CD4-positive, CD25-positive, alpha-beta regulatory T cell (primary cell): ENCODE measurements around the gene TAL1. TPM values are rescaled to one million over a fixed set of nuclear protein-coding genes. Genes with fewer than 3 reads are reported as not detected.

Experiments used
- ATAC-seq, 2 donors: fragments of 150-1000 bp; cut with Tn5 transposase; one replicate each; pipeline ENCODE4 v1.10.0; 2021; ENCODE audit warnings: low read depth in 2 of 2, moderate number of reproducible peaks in 2 of 2, moderate library complexity in 1 of 2
- DNase-seq, 3 donors: peaks; one replicate each; pipeline versions ENCODE4 v3.0.0 to v3.0.0-alpha.2; 2012 to 2022; ENCODE audit warnings: mixed read lengths in 1 of 3
- H3K27ac ChIP-seq: one replicate; pipeline ENCODE4 v1.7.0; 2013; ENCODE audit warnings: mild to moderate bottlenecking, low read length; ENCODE audit not compliant: insufficient read depth, poor library complexity, severe bottlenecking
- H3K27me3 ChIP-seq: one replicate; pipeline ENCODE4 v1.7.0; 2013; ENCODE audit warnings: low read length; ENCODE audit not compliant: control insufficient read depth, insufficient read depth
- H3K36me3 ChIP-seq: one replicate; pipeline ENCODE4 v1.7.0; 2013; ENCODE audit warnings: mild to moderate bottlenecking, low read length, moderate library complexity; ENCODE audit not compliant: control insufficient read depth, insufficient read depth
- H3K4me1 ChIP-seq: 2 replicates; pipeline ENCODE4 v1.7.0; 2013; ENCODE audit warnings: mild to moderate bottlenecking, low read length; ENCODE audit not compliant: insufficient read depth, control insufficient read depth, poor library complexity, severe bottlenecking
- H3K4me3 ChIP-seq: one replicate; pipeline ENCODE4 v1.7.0; 2013; ENCODE audit warnings: low read depth, mild to moderate bottlenecking, low read length, moderate library complexity
- H3K9me3 ChIP-seq, 2 experiments: 1 replicate in 1 of 2; 2 replicates in 1 of 2; pipeline ENCODE4 v1.7.0; 2013; ENCODE audit warnings: low read length in 2 of 2, mild to moderate bottlenecking in 1 of 2, moderate library complexity in 1 of 2; ENCODE audit not compliant: control insufficient read depth in 2 of 2
- H3K27ac Mint-ChIP-seq, 3 donors: one replicate each; pipeline ENCODE4 v1.8.0; 2020 to 2022; ENCODE audit warnings: mild to moderate bottlenecking in 3 of 3, mixed read lengths in 3 of 3, moderate library complexity in 2 of 3
- H3K27me3 Mint-ChIP-seq: one replicate; pipeline ENCODE4 v1.8.0; 2022; ENCODE audit warnings: mild to moderate bottlenecking, mixed read lengths
- H3K36me3 Mint-ChIP-seq: one replicate; pipeline ENCODE4 v1.8.0; 2020; ENCODE audit warnings: mixed read lengths
- H3K4me1 Mint-ChIP-seq, 4 donors: one replicate each; pipeline ENCODE4 v1.8.0; 2020 to 2022; ENCODE audit warnings: mixed read lengths in 4 of 4, mild to moderate bottlenecking in 1 of 4
- H3K4me3 Mint-ChIP-seq, 4 donors: one replicate each; pipeline ENCODE4 v1.8.0; 2020 to 2022; ENCODE audit warnings: mild to moderate bottlenecking in 4 of 4, mixed read lengths in 4 of 4, moderate library complexity in 3 of 4
- H3K9me3 Mint-ChIP-seq, 7 donors: one replicate each; pipeline ENCODE4 v1.8.0; 2020 to 2022; ENCODE audit warnings: mixed read lengths in 7 of 7, mild to moderate bottlenecking in 3 of 7, moderate library complexity in 2 of 7
- polyA plus RNA-seq, 4 donors: library from polyadenylated mRNA; unstranded; fragments of 300-500 nt; fragmentation: Illumina TruSeq; gene quantifications; one replicate each; pipeline ENCODE4 v1.2.3, GENCODE V29; 2021
- total RNA-seq: library from RNA; stranded (reverse); gene quantifications from one replicate; pipeline ENCODE4 v1.2.3, GENCODE V29; 2022

The TAL1 gene
- total and polyA plus RNA-seq, 5 donors from 2014 or later: 4.4 TPM; not detected in 4

DNA sequence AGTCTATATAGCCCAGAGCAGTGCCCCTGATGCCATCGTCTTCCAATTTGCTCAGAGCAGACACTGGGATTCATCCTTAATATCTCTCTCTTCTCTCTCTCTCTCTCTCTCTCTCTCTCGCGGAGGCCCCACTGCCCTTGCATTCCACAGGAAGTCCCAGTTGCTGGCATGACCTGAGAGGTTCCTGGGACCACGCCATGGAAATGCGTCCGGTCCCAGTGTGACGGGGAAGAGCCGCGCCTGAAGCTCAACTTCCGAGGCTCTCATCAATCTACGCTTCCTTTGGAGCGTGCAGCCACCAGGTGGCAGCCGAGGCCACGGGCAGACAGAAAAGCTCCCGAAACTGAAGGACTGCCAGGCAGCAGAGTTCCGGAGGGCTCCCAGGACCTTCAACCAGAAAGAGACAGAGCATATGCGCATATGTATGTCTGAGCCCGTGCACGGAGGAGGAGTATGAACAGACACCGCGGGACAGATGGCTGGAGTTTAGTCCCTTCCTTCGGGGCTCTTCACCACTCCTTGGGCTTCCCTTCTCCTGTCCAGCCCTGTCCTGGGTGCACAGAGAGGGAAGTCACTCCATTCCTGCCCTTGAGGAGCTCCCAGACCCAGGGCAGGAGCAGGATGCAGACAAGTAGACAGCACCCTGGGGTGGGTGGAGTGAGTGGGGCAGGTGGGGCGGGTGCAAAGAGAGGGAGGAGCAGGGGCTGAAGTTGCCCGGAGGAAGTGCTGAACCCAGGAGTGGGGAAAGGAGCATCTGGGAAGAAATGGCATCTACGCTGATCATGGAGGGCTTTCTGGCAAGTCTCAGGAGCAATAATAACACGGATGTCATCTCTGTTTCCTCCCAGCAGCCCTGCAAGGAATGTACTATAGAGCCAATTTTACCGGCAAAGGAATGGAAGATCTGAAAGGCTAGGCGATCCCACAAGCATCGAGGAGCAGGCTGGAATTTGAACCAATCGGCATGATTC, 52.7 kb downstream of the TAL1 start:
- Mint-ChIP-seq H3K27ac (peak overlapping the region in 2 of 3 donors; percentile 19 to 68), H3K9me3 (peaks cover 0 to 2% (median 0%) of the 10 kb centered on the region in 7 donors), H3K27me3 (peaks cover 20% of the 10 kb centered on the region), H3K36me3 (peaks cover 4% of the 10 kb centered on the region), H3K4me3 (peak overlapping the region; percentile 17 to 89 (median 83)), H3K4me1 (peaks cover 0 to 23% (median 8%) of the 10 kb centered on the region in 4 donors)
- ATAC-seq (peak; percentile 63 to 70), DNase-seq (peak; percentile 44 to 78 (median 56))
- H3K9me3 ChIP-seq: no peaks in the 10 kb centered on the region
- no peak overlapping the region for H3K27ac ChIP-seq
- peak overlapping the region; percentile 66 for H3K4me3 ChIP-seq
- H3K4me1 ChIP-seq: peaks cover 8% of the 10 kb centered on the region
- no peaks in the 10 kb centered on the region for H3K36me3 ChIP-seq
- H3K27me3 ChIP-seq: peaks cover 10% of the 10 kb centered on the region

DNA sequence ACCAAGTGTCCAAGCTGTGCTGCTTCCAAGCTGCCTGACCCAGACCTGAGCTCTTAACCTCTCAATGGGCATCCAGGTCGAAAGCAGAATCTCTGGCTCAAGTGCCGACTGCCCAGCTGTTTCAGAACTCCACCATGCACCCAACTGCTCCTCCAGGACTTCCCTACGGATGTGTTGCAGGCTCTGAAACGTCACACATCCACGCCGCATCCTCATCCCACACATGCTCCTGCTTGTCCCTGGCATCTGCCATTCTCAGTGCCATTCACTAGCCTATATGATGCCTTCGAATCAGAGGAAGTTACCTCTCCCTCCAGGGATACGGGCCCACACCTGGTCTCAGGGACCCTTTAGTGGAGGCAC, 53.4 kb downstream of the TAL1 start:
- Mint-ChIP-seq H3K27ac (peak overlapping the region in 1 of 3 donors; percentile 19), H3K4me3 (peak overlapping the region in 3 of 4 donors; percentile 3 to 80 (median 17)), H3K27me3 (peaks cover 26% of the 10 kb centered on the region), H3K4me1 (peaks cover 0 to 23% (median 8%) of the 10 kb centered on the region in 4 donors), H3K9me3 (peaks cover 0 to 2% (median 0%) of the 10 kb centered on the region in 7 donors), H3K36me3 (peaks cover 4% of the 10 kb centered on the region)
- DNase-seq (no peak), ATAC-seq (no peak)
- Histone ChIP-seq H3K27me3 (peaks cover 10% of the 10 kb centered on the region), H3K27ac (no peak overlapping the region), H3K9me3 (no peaks in the 10 kb centered on the region), H3K4me3 (no peak overlapping the region), H3K36me3 (no peaks in the 10 kb centered on the region), H3K4me1 (peaks cover 8% of the 10 kb centered on the region)

DNA sequence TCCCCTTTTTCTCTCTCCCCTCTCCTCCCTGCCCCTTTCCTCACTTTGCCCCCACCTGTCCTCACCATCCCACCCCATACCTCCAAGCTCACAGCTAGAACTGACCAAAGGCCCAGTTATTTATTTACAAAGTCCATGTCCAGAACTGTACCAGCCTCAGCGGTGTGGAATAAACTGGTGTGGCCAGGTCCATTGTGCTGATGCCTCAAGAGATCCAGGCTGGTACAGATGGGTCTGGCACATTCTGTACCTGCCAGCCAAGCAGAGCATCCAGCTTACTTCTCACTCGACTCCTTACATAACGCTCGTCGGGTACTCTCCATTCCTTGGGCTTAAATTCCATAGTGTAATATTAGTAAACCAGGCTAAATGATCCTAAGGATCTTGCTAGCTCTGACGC, 54.0 kb downstream of the TAL1 start:
- H3K27me3 ChIP-seq: peaks cover 12% of the 10 kb centered on the region
- H3K36me3 ChIP-seq: no peaks in the 10 kb centered on the region
- DNase-seq (no peak), ATAC-seq (no peak)
- Mint-ChIP-seq H3K36me3 (peaks cover 4% of the 10 kb centered on the region), H3K9me3 (peaks cover 0 to 2% (median 0%) of the 10 kb centered on the region in 7 donors), H3K4me3 (no peak overlapping the region), H3K27me3 (peaks cover 26% of the 10 kb centered on the region), H3K27ac (no peak overlapping the region), H3K4me1 (peaks cover 0 to 22% (median 8%) of the 10 kb centered on the region in 4 donors)
- peaks cover 8% of the 10 kb centered on the region for H3K4me1 ChIP-seq
- H3K27ac ChIP-seq: no peak overlapping the region
- no peak overlapping the region for H3K4me3 ChIP-seq
- H3K9me3 ChIP-seq: peaks cover 0 to 4% of the 10 kb centered on the region in 2 experiments

DNA sequence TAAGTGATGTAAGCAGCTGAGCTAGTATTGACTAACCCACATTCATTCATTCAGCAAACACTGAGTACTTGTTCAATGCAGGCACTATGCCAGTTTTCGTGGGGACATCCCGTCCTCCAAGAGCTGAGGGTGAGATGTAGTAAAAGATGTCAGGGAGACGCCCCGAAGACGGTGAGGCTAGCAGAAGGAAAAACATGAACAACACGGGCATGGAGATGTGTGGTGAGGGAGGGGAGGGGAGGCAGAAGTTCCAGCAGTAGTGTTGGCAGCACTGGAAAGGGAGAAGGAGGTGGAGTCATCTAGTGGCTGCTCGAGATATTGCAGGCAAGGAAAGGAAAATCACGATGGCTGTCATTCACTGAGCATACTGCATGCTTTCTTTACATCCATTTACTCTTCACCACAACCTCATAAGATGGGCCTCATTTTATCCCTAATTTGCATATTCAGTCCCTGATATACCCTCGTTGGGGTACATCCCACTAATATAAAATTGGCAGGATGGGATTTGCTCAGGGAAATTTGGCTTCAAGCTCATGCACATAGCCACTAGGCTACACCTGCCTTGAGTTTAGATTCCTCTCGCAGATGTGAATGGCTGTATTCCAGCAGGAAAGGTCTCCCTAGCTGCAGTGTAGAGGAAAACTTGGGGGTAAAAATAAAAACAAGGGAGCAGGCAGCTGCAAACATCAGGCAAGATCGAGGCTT, 56.6 kb downstream of the TAL1 start:
- no peak overlapping the region for H3K4me3 ChIP-seq
- H3K27me3 ChIP-seq: peaks cover 13% of the 10 kb centered on the region
- ATAC-seq (peak in 1 of 2 donors; percentile 44), DNase-seq (peak in 2 of 3 donors; percentile 29 to 54)
- H3K27me3 Mint-ChIP-seq: peaks cover 27% of the 10 kb centered on the region
- peaks cover 0 to 17% (median 8%) of the 10 kb centered on the region in 4 donors for H3K4me1 Mint-ChIP-seq
- no peaks in the 10 kb centered on the region for H3K36me3 ChIP-seq
- peaks cover 8% of the 10 kb centered on the region for H3K4me1 ChIP-seq
- peaks cover 0 to 3% (median 0%) of the 10 kb centered on the region in 7 donors for H3K9me3 Mint-ChIP-seq
- no peak overlapping the region for H3K27ac ChIP-seq
- peak overlapping the region in 1 of 4 donors; percentile 10 for H3K4me3 Mint-ChIP-seq
- H3K9me3 ChIP-seq: peaks cover 0 to 5% of the 10 kb centered on the region in 2 experiments
- H3K36me3 Mint-ChIP-seq: no peaks in the 10 kb centered on the region
- no peak overlapping the region for H3K27ac Mint-ChIP-seq

DNA sequence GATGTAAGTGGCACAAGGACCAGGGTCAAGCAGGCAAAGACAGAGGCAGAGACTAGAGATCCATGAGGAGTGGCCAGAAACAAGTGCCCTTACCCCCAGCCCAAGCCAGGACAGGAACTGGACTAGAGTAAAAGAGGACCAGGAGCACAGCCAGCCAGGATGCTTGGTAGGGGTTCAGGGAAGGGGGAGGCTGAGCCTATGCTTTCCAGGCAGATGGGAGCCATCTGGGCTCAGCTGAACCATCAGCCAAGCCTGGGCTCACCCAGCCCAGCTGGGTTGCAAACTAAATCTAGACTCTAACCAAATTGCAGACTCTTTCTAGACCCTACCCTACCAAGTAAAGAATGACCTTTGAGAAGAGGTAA, 57.4 kb downstream of the TAL1 start:
- H3K36me3 Mint-ChIP-seq: no peaks in the 10 kb centered on the region
- Histone ChIP-seq H3K27me3 (peaks cover 8% of the 10 kb centered on the region), H3K9me3 (peaks cover 0 to 5% of the 10 kb centered on the region in 2 experiments), H3K4me3 (no peak overlapping the region), H3K36me3 (no peaks in the 10 kb centered on the region), H3K27ac (no peak overlapping the region), H3K4me1 (peaks cover 7% of the 10 kb centered on the region)
- H3K9me3 Mint-ChIP-seq: peaks cover 0 to 3% (median 0%) of the 10 kb centered on the region in 7 donors
- DNase-seq (no peak), ATAC-seq (no peak)
- H3K27ac Mint-ChIP-seq: no peak overlapping the region
- no peak overlapping the region for H3K4me3 Mint-ChIP-seq
- H3K27me3 Mint-ChIP-seq: peaks cover 21% of the 10 kb centered on the region
- peaks cover 0 to 13% (median 7%) of the 10 kb centered on the region in 4 donors for H3K4me1 Mint-ChIP-seq

DNA sequence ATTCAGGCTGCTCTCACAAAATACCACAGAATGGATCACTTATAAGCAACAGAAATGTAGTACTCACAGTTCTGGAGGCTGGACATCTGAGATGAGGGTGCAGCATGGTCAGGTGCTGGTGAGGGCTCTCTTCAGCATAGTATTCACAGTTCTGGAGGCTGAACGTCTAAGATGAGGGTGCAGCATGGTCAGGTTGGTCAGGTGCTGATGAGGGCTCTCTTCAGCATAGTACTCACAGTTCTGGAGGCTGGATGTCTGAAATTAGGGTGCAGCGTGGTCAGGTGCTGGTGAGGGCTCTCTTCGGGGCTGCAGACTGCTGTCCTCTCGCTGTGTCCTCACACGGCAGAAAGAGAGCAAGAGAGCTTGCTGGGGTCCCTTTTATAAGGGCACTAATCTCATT, 59.2 kb downstream of the TAL1 start:
- Mint-ChIP-seq H3K9me3 (peaks cover 0 to 2% (median 0%) of the 10 kb centered on the region in 7 donors), H3K4me3 (no peak overlapping the region), H3K27ac (no peak overlapping the region), H3K4me1 (peaks cover 0 to 5% (median 0%) of the 10 kb centered on the region in 4 donors), H3K36me3 (no peaks in the 10 kb centered on the region), H3K27me3 (peaks cover 21% of the 10 kb centered on the region)
- no peak overlapping the region for H3K4me3 ChIP-seq
- peaks cover 0 to 5% of the 10 kb centered on the region in 2 experiments for H3K9me3 ChIP-seq
- ATAC-seq (no peak), DNase-seq (no peak)
- H3K27me3 ChIP-seq: peaks cover 5% of the 10 kb centered on the region
- H3K36me3 ChIP-seq: no peaks in the 10 kb centered on the region
- H3K27ac ChIP-seq: no peak overlapping the region
- no peaks in the 10 kb centered on the region for H3K4me1 ChIP-seq
